Left hindlimb (tissue), 1 donor: ENCODE data around the gene PLEKHN1.
A peak's percentile ranks its signal among the peaks of the same experiment; 100 is the strongest.
"Not testable (repeated sequence)": the region's sequence is repeated elsewhere in the genome, so short reads cannot be mapped to it uniquely, and the experiment has no call there.

Source experiments
- DNase-seq: peaks from one replicate; pipeline ENCODE4 v3.0.0-alpha.2; 2018

The PLEKHN1 gene

GRCh38 chr1:1013105-1013921 lies 47.0 kb downstream of the PLEKHN1 start, which contains the start of gene ISG15:
Gene ISG15, plus strand, starts transcription at chr1:1013497. Its CDS starts 77 bp downstream, at chr1:1013574.
- DNase-seq, result peak; percentile 90

- peak; percentile 40 for DNase-seq
These were observed 47.8 kb downstream of the PLEKHN1 start for GRCh38 chr1:1013922-1014648.

- peak; percentile 37 for DNase-seq
These were observed 48.8 kb downstream of the PLEKHN1 start for GRCh38 chr1:1014799-1015681.

- not testable (repeated sequence) for DNase-seq
These were observed 51.4 kb downstream of the PLEKHN1 start for GRCh38 chr1:1017397-1018320.

GRCh38 chr1:1018321-1018685 lies 52.0 kb downstream of the PLEKHN1 start:
- not testable (repeated sequence) for DNase-seq

GRCh38 chr1:1019122-1019999 lies 53.1 kb downstream of the PLEKHN1 start:
- peak; percentile 91 for DNase-seq

GRCh38 chr1:1020000-1020404 lies 53.7 kb downstream of the PLEKHN1 start, which contains the start of gene AGRN:
Gene AGRN, plus strand, starts transcription at chr1:1020120. Its CDS starts 53 bp downstream, at chr1:1020173.
- DNase-seq, result no peak

GRCh38 chr1:1020415-1021009 lies 54.2 kb downstream of the PLEKHN1 start:
- DNase-seq, result no peak

GRCh38 chr1:1021010-1021919 lies 55.0 kb downstream of the PLEKHN1 start:
- DNase-seq, result peak; percentile 83

GRCh38 chr1:1021920-1022259 lies 55.6 kb downstream of the PLEKHN1 start:
- no peak for DNase-seq

- DNase-seq, result no peak
These were observed 56.2 kb downstream of the PLEKHN1 start for GRCh38 chr1:1022302-1023009.

- no peak for DNase-seq
These were observed 57.4 kb downstream of the PLEKHN1 start for GRCh38 chr1:1023700-1024099.

GRCh38 chr1:1024149-1024770 lies 58.0 kb downstream of the PLEKHN1 start:
- DNase-seq, result no peak

- DNase-seq, result peak; percentile 51
These were observed 58.8 kb downstream of the PLEKHN1 start for GRCh38 chr1:1024771-1025699.
